ENCODE data around the gene PI4KB. TPM values are rescaled to one million over a fixed set of nuclear protein-coding genes. Genes with fewer than 3 reads are reported as not detected.
A peak's percentile ranks its signal among the peaks of the same experiment; 100 is the strongest.

The PI4KB gene
- polyA plus RNA-seq, 1 of the 3 experiments (the other 2 are of a cell fraction), result 62.9 TPM

GRCh38 chr1:151325646-151326429 is 1.4 kb downstream of the PI4KB start (continued):
- no peak for TF ChIP-seq USF2 (IDR thresholded peaks at IDR 0.05; ENCODE audit: borderline replicate concordance, low read depth, low read length)
- no peak for TF ChIP-seq FOXJ3 (CRISPR knock-in tag; IDR thresholded peaks at IDR 0.05)
- TF ChIP-seq MEF2A (IDR thresholded peaks at IDR 0.05; ENCODE audit: borderline replicate concordance, low read depth), result no peak
- no peak for TF ChIP-seq EZH2phosphoT487 (IDR thresholded peaks at IDR 0.05; ENCODE audit: borderline replicate concordance, low read depth)
- no peak for TF ChIP-seq FOXM1 (IDR thresholded peaks at IDR 0.05; ENCODE audit: low read depth)
- no peak for TF ChIP-seq RAD21 (IDR thresholded peaks at IDR 0.05; ENCODE audit: low read length)

GRCh38 chr1:151325231-151325630 is 2.0 kb downstream of the PI4KB start:
- H3K4me2 ChIP-seq, result peak overlapping the region; percentile 85
- no peak for TF ChIP-seq YY1 (IDR thresholded peaks at IDR 0.05; ENCODE audit: low read depth)
- no peak for TF ChIP-seq FOSL2 (IDR thresholded peaks at IDR 0.05; ENCODE audit: borderline replicate concordance, low read depth)
- no peak for TF ChIP-seq REST (IDR thresholded peaks at IDR 0.05; ENCODE audit: low read depth, low read length)
- TF ChIP-seq MXI1 (IDR thresholded peaks at IDR 0.05; ENCODE audit: low read depth, low read length), result no peak
- TF ChIP-seq TCF12 (IDR thresholded peaks at IDR 0.05), result no peak
- TF ChIP-seq PBX3 (IDR thresholded peaks at IDR 0.05), result no peak
- TF ChIP-seq FOXM1 (IDR thresholded peaks at IDR 0.05; ENCODE audit: low read depth), result no peak
- TF ChIP-seq GABPA (IDR thresholded peaks at IDR 0.05; ENCODE audit: low read depth), result no peak
- no peak for TF ChIP-seq CTCF (IDR thresholded peaks at IDR 0.05)
- TF ChIP-seq RAD21 (IDR thresholded peaks at IDR 0.05; ENCODE audit: low read length), result no peak
- no peak for TF ChIP-seq NFIC (IDR thresholded peaks at IDR 0.05; ENCODE audit: borderline replicate concordance)
- TF ChIP-seq RXRA (IDR thresholded peaks at IDR 0.05; ENCODE audit: borderline replicate concordance, low read depth), result no peak
- H3K4me1 ChIP-seq (ENCODE audit: control insufficient read depth in 1 of 2, insufficient read depth in 2 of 2, low read depth in 1 of 2, low read length in 1 of 2), result peaks cover 5 to 12% of the 10 kb centered on the region in 2 experiments; a peak in 3 of 4 replicates
- no peaks in the 10 kb centered on the region for H4K20me1 ChIP-seq (ENCODE audit: insufficient read depth)
- no peak overlapping the region for H3K27ac ChIP-seq (ENCODE audit: low read depth in 2 of 2, low read length in 1 of 2)
- H3K4me3 ChIP-seq (ENCODE audit: low read depth in 2 of 2, low read length in 1 of 2), result no peak overlapping the region
- no peaks in the 10 kb centered on the region for H3K9me3 ChIP-seq
- H3K79me2 ChIP-seq (ENCODE audit: insufficient read depth), result peaks cover 62% of the 10 kb centered on the region
- 87% methylated on average over 7 of the region's 7 CpGs for WGBS (ENCODE audit: low lambda C conversion rate)
- no peak overlapping the region; the same call in 1 of the 2 replicates for H3K9ac ChIP-seq
- H2AFZ ChIP-seq (ENCODE audit: low read depth), result no peak overlapping the region
- DNase-seq, result no peak
- H3K36me3 ChIP-seq (replicated peaks in 1 of 2; ENCODE audit: control insufficient read depth in 1 of 2, insufficient read depth in 2 of 2, low read length in 1 of 2), result peaks cover 26 to 39% of the 10 kb centered on the region in 2 experiments
- no peaks in the 10 kb centered on the region for H3F3A ChIP-seq (replicated peaks; ENCODE audit: insufficient read depth)
- ChIA-PET POLR2A (no interaction called here), CTCF (interaction anchor here (1.0 to 16.4 kb wide), 4 partner anchors 14 to 24 kb away, joined by 3 to 142 read pairs (median 4); no protein-coding TSS in a partner anchor)
- no peaks in the 10 kb centered on the region for H3K27me3 ChIP-seq (ENCODE audit: insufficient read depth)
- no peaks in the 10 kb centered on the region for H3K9me2 ChIP-seq
